ENCODE measurements around the gene HDAC7. TPM values are rescaled to one million over a fixed set of nuclear protein-coding genes. Genes with fewer than 3 reads are reported as not detected.
A peak's percentile ranks its signal among the peaks of the same experiment; 100 is the strongest.

The HDAC7 gene
- total and polyA plus RNA-seq, 2 experiments from 2014 or later: 41.3 to 60.1 TPM

GRCh38 chr12:47814539-47815170, 5.0 kb downstream of the HDAC7 start:
- ATAC-seq (no peak), DNase-seq (ENCODE audit: low spot score) (no peak)
- TF ChIP-seq CREB1 (CRISPR knock-in tag; IDR thresholded peaks at IDR 0.05; ENCODE audit: low read depth): no peak
- no peak for TF ChIP-seq EZH2phosphoT487 (IDR thresholded peaks at IDR 0.05; ENCODE audit: unreplicated experiment)
- TF ChIP-seq, protein P1, sequence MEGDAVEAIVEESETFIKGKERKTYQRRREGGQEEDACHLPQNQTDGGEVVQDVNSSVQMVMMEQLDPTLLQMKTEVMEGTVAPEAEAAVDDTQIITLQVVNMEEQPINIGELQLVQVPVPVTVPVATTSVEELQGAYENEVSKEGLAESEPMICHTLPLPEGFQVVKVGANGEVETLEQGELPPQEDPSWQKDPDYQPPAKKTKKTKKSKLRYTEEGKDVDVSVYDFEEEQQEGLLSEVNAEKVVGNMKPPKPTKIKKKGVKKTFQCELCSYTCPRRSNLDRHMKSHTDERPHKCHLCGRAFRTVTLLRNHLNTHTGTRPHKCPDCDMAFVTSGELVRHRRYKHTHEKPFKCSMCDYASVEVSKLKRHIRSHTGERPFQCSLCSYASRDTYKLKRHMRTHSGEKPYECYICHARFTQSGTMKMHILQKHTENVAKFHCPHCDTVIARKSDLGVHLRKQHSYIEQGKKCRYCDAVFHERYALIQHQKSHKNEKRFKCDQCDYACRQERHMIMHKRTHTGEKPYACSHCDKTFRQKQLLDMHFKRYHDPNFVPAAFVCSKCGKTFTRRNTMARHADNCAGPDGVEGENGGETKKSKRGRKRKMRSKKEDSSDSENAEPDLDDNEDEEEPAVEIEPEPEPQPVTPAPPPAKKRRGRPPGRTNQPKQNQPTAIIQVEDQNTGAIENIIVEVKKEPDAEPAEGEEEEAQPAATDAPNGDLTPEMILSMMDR (conservative IDR thresholded peaks at IDR 0.05; ENCODE audit: low read depth in 2 of 2): no peak
- TF ChIP-seq ZNF331 (CRISPR knock-in tag; IDR thresholded peaks at IDR 0.05; ENCODE audit: low read depth): no peak
- TF ChIP-seq POLR2AphosphoS5 (IDR thresholded peaks at IDR 0.05; ENCODE audit: low read depth): no peak
- TF ChIP-seq, protein P2, sequence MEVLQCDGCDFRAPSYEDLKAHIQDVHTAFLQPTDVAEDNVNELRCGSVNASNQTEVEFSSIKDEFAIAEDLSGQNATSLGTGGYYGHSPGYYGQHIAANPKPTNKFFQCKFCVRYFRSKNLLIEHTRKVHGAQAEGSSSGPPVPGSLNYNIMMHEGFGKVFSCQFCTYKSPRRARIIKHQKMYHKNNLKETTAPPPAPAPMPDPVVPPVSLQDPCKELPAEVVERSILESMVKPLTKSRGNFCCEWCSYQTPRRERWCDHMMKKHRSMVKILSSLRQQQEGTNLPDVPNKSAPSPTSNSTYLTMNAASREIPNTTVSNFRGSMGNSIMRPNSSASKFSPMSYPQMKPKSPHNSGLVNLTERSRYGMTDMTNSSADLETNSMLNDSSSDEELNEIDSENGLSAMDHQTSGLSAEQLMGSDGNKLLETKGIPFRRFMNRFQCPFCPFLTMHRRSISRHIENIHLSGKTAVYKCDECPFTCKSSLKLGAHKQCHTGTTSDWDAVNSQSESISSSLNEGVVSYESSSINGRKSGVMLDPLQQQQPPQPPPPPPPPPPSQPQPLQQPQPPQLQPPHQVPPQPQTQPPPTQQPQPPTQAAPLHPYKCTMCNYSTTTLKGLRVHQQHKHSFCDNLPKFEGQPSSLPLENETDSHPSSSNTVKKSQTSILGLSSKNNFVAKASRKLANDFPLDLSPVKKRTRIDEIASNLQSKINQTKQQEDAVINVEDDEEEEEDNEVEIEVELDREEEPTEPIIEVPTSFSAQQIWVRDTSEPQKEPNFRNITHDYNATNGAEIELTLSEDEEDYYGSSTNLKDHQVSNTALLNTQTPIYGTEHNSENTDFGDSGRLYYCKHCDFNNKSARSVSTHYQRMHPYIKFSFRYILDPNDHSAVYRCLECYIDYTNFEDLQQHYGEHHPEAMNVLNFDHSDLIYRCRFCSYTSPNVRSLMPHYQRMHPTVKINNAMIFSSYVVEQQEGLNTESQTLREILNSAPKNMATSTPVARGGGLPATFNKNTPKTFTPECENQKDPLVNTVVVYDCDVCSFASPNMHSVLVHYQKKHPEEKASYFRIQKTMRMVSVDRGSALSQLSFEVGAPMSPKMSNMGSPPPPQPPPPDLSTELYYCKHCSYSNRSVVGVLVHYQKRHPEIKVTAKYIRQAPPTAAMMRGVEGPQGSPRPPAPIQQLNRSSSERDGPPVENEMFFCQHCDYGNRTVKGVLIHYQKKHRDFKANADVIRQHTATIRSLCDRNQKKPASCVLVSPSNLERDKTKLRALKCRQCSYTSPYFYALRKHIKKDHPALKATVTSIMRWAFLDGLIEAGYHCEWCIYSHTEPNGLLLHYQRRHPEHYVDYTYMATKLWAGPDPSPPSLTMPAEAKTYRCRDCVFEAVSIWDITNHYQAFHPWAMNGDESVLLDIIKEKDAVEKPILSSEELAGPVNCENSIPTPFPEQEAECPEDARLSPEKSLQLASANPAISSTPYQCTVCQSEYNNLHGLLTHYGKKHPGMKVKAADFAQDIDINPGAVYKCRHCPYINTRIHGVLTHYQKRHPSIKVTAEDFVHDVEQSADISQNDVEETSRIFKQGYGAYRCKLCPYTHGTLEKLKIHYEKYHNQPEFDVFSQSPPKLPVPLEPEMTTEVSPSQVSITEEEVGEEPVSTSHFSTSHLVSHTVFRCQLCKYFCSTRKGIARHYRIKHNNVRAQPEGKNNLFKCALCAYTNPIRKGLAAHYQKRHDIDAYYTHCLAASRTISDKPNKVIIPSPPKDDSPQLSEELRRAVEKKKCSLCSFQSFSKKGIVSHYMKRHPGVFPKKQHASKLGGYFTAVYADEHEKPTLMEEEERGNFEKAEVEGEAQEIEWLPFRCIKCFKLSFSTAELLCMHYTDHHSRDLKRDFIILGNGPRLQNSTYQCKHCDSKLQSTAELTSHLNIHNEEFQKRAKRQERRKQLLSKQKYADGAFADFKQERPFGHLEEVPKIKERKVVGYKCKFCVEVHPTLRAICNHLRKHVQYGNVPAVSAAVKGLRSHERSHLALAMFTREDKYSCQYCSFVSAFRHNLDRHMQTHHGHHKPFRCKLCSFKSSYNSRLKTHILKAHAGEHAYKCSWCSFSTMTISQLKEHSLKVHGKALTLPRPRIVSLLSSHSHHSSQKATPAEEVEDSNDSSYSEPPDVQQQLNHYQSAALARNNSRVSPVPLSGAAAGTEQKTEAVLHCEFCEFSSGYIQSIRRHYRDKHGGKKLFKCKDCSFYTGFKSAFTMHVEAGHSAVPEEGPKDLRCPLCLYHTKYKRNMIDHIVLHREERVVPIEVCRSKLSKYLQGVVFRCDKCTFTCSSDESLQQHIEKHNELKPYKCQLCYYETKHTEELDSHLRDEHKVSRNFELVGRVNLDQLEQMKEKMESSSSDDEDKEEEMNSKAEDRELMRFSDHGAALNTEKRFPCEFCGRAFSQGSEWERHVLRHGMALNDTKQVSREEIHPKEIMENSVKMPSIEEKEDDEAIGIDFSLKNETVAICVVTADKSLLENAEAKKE (CRISPR knock-in tag; IDR thresholded peaks at IDR 0.05): no peak
- TF ChIP-seq EZH2 (IDR thresholded peaks at IDR 0.05; ENCODE audit: low read depth, unreplicated experiment): no peak
- TF ChIP-seq, protein P3, sequence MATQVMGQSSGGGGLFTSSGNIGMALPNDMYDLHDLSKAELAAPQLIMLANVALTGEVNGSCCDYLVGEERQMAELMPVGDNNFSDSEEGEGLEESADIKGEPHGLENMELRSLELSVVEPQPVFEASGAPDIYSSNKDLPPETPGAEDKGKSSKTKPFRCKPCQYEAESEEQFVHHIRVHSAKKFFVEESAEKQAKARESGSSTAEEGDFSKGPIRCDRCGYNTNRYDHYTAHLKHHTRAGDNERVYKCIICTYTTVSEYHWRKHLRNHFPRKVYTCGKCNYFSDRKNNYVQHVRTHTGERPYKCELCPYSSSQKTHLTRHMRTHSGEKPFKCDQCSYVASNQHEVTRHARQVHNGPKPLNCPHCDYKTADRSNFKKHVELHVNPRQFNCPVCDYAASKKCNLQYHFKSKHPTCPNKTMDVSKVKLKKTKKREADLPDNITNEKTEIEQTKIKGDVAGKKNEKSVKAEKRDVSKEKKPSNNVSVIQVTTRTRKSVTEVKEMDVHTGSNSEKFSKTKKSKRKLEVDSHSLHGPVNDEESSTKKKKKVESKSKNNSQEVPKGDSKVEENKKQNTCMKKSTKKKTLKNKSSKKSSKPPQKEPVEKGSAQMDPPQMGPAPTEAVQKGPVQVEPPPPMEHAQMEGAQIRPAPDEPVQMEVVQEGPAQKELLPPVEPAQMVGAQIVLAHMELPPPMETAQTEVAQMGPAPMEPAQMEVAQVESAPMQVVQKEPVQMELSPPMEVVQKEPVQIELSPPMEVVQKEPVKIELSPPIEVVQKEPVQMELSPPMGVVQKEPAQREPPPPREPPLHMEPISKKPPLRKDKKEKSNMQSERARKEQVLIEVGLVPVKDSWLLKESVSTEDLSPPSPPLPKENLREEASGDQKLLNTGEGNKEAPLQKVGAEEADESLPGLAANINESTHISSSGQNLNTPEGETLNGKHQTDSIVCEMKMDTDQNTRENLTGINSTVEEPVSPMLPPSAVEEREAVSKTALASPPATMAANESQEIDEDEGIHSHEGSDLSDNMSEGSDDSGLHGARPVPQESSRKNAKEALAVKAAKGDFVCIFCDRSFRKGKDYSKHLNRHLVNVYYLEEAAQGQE (IDR thresholded peaks at IDR 0.05; ENCODE audit: unreplicated experiment): no peak
- no peak for TF ChIP-seq ETS1 (IDR thresholded peaks at IDR 0.05)
- no peak for TF ChIP-seq STAT1 (IDR thresholded peaks at IDR 0.05; ENCODE audit: unreplicated experiment)
- no peak for TF ChIP-seq ZNF114 (CRISPR knock-in tag; IDR thresholded peaks at IDR 0.05)
- TF ChIP-seq JUNB (IDR thresholded peaks at IDR 0.05; ENCODE audit: unreplicated experiment): no peak
- Histone ChIP-seq H3F3A (replicated peaks; ENCODE audit: low read depth) (peaks cover 25% of the 10 kb centered on the region), H3K4me2 (peak overlapping the region; percentile 94), H3K4me1 (ENCODE audit: insufficient read depth) (peaks cover 80% of the 10 kb centered on the region), H3K27ac (ENCODE audit: low read depth) (peak overlapping the region; percentile 98; the same call in 1 of the 2 replicates), H3K9me2 (ENCODE audit: insufficient read depth) (no peaks in the 10 kb centered on the region), H3K79me2 (replicated peaks; ENCODE audit: insufficient read depth) (peaks cover 85% of the 10 kb centered on the region), H3K36me3 (ENCODE audit: insufficient read depth) (no peaks in the 10 kb centered on the region; the same call in 1 of the 2 replicates), H3K27me3 (ENCODE audit: insufficient read depth) (no peaks in the 10 kb centered on the region), H4K20me1 (replicated peaks; ENCODE audit: insufficient read depth) (peaks cover 29% of the 10 kb centered on the region), H3K4me3 (no peak overlapping the region), H2AFZ (no peak overlapping the region)
- no peak overlapping the region; the same call in 2 of the 3 replicates for H3K4me3 Mint-ChIP-seq
- H3K36me3 Mint-ChIP-seq (ENCODE audit: low read depth): peaks cover 11% of the 10 kb centered on the region
- peak overlapping the region; percentile 38; the same call in 1 of the 2 replicates for H3K27ac Mint-ChIP-seq
- H3K27me3 Mint-ChIP-seq (ENCODE audit: insufficient read depth, low read depth, poor library complexity): peaks cover 6% of the 10 kb centered on the region
- no peaks in the 10 kb centered on the region for H3K9me3 Mint-ChIP-seq
- H3K4me1 Mint-ChIP-seq: peaks cover 81% of the 10 kb centered on the region

Measured in GM23338 (cell line).